Measurements from ENCODE around the gene GPR89B.
"Not testable (repeated sequence)": the region's sequence is repeated elsewhere in the genome, so short reads cannot be mapped to it uniquely, and the experiment has no call there.

The GPR89B gene

GRCh38 chr1:147931137-147931536 lies 2.9 kb downstream of the GPR89B start:
- DNase-seq; intact Hi-C loops (cut with DNase I): not testable (repeated sequence)

DNA sequence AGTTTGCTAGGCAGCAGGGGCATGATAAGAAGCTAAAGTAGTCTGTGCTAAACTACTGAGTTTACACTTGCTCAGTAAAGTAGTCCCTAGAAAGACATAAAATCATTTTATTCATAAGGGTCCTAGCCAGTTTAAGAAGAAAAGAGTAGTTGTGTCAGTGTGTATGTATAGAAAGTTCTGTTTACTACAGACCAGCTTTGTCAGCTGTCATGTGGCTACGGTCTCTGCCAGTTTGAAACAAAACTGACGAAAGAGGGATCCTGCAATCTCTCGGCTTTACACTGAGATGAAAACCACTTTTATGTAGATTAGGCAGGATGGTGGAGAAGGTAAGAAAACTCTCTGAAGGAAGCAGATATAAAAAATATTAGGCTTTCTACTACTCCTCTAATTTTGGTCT lies 7.1 kb downstream of the GPR89B start:
- intact Hi-C loops (cut with DNase I); DNase-seq: not testable (repeated sequence)

GRCh38 chr1:147940456-147940855 lies 12.2 kb downstream of the GPR89B start:
- intact Hi-C loops (cut with DNase I); DNase-seq: not testable (repeated sequence)

- DNase-seq; intact Hi-C loops (cut with DNase I): not testable (repeated sequence)
Observed at GRCh38 chr1:147942563-147942962, 14.3 kb downstream of the GPR89B start.

- DNase-seq, result peak in 2 of 10 donors; percentile 47 to 65
- intact Hi-C loops (cut with DNase I), result not testable (repeated sequence)
Observed at GRCh38 chr1:147949517-147949916, 21.3 kb downstream of the GPR89B start.

GRCh38 chr1:147958906-147959305 lies 30.7 kb downstream of the GPR89B start:
- DNase-seq; intact Hi-C loops (cut with DNase I): not testable (repeated sequence)

- intact Hi-C loops (cut with DNase I); DNase-seq: not testable (repeated sequence)
Observed at GRCh38 chr1:147959680-147960079, 31.5 kb downstream of the GPR89B start.

DNA sequence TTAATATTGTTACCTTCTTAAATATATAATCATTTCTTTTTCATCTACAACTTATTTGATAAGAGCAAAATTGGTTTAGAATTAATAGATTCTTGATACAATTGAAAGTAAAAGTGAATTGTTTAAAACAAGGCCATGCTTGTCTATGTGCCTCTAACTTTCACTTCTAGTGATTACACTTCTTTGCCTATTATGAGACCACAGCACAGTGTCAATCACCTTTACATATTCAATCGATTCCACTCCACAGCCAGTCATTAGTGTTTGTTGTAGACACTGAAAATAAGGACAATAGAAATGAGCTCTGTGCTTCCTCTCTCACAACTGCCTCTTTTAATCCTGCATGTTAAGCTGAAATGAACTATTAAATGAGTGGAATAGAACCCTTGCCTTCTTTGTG lies 36.4 kb downstream of the GPR89B start:
- DNase-seq; intact Hi-C loops (cut with DNase I): not testable (repeated sequence)

GRCh38 chr1:147966657-147967056 lies 38.4 kb downstream of the GPR89B start:
- intact Hi-C loops (cut with DNase I); DNase-seq: not testable (repeated sequence)

DNA sequence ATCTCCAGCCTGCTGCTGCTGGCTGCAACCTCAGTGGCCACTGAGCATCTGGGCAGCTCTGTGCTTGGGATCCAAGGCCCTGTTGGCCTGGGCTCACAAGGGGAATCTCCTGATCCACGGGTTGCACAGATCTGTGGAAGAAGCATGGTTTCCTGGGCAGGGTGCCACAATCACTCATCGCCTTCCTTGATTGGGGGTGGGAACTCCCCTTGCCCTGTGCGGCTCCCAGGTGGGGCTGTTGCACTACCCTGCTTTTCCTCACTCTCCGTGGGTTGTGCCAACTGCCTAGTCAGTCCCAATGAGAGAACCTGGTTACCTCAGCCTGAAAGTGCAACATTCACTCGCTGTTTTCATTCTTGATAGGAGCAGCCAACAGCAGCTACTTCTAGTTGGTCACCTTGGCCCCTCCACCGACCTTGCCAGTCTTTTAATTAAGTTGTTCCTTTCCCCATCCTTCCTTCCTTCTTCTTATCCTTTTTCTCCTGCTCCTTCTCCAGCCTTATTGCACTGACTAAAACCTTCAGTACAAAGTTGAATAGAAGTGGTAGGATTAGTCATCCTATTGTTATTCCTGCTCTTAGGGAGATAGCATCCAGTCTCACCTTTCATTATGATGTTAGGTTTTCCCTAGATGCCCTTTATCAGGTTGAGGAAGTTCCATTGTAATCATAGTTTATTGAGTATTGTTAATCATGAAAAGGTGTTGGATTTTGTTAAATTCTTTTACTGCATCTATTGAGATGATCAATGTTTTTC lies 50.9 kb downstream of the GPR89B start:
- intact Hi-C loops (cut with DNase I); DNase-seq: not testable (repeated sequence)

DNA sequence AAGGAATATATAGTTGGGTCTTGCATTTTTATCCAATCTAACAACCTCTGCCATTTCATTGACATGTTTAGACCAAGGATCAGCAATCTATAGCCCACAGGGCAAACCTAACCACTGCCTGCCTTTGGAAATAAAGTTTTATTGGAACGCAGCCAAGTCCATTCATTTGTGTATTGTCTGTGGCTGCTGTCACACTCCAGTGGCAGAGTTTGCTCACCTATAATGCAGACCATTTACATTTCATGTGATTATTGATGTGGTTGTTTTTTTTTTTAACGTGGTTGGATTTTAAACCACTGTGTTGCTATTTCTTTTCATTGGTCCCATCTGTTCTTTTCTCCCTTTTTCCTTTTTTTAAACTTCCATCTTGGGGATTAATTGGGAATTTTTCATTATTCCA lies 57.2 kb downstream of the GPR89B start:
- intact Hi-C loops (cut with DNase I); DNase-seq: not testable (repeated sequence)

DNA sequence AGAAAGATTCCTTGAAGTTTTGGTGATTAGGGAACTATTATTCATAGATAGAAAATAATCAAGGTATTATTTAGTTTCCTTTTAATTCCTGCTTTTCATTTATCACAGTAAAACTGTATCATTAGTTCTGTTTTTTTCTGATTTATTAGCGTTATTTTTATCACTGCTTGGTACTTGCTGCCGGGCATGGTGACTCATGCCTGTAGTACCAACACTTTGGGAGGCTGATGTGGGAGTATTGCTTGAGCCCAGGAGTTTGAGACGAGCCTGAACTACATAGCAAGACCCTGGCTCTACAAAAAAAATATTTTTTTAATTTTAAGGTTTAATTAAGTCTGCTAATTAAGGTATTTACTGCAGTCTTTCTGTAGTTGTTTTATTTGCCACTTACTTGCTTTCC lies 59.7 kb downstream of the GPR89B start:
- DNase-seq; intact Hi-C loops (cut with DNase I): not testable (repeated sequence)

GRCh38 chr1:147992916-147993315 lies 64.7 kb downstream of the GPR89B start:
- DNase-seq; intact Hi-C loops (cut with DNase I): not testable (repeated sequence)

- intact Hi-C loops (cut with DNase I), result not testable (repeated sequence)
Observed at GRCh38 chr1:147993400-147993799, 65.2 kb downstream of the GPR89B start.

DNA sequence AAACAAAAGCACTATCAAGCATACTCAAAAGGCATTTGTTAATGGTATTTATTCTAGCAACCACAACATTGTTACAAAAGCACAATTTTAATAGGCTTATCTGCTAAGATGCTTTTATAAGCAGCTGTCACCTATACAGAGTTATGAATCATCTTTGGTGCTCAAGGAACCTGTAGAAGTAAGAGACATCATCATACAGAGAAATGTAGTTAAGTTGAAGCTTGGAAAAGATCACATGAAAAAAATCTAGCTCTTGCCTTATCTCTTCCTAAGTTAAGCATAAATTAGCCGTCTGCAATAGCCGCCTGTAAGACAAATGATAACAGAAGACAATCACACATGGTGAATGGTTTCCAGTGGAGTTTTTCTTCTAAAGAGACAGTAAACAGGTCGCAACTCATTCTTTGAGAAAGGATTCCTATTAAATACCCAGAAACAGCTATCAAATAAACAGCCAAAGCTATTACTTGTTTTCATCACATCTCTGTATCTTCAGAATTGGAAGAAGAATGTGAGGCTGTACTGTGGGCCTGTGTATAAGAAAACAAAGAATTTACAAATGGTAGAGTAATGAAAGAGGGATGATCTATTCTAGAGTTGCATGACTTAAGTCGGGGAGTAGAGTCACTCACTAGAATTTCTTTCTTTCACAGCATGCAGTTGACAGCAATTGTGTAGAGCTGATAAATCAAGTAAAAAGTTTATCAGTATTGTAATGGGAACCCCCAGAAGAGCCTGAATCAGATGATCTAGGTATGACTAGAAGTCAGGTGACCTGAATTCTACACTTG lies 65.8 kb downstream of the GPR89B start:
- DNase-seq; intact Hi-C loops (cut with DNase I): not testable (repeated sequence)

More at GRCh38 chr1:147993400-147993799, 65.2 kb downstream of the GPR89B start:
- DNase-seq, result not testable (repeated sequence)

DNA sequence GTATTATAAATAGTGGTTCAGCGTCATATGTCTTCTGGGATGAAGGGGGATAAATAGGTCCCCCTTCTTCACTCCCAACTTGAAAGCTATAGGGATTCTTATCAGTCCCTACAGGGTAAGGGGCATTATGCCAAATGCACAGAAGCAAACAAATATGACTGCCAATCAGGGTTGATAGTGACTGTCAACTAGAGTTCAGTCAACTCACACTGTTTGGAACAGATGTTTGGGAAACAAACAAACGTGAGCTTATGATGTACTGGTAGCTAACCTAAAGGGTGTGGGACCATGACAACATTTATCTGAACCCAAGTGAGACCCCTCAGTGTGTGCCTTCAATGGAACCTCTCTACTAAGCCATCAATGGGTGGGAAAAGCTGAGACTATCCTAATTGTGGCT lies 67.9 kb downstream of the GPR89B start:
- intact Hi-C loops (cut with DNase I); DNase-seq: not testable (repeated sequence)

- intact Hi-C loops (cut with DNase I); DNase-seq: not testable (repeated sequence)
Observed at GRCh38 chr1:148007724-148008123, 79.5 kb downstream of the GPR89B start.

GRCh38 chr1:148010527-148010926 lies 82.3 kb downstream of the GPR89B start:
- intact Hi-C loops (cut with DNase I), result no loop called here
- DNase-seq, result no peak

- intact Hi-C loops (cut with DNase I), result not testable (repeated sequence)
- peak in 2 of 10 donors; percentile 58 to 82 for DNase-seq
Observed at GRCh38 chr1:148013177-148014144, 85.2 kb downstream of the GPR89B start.

All from posterior cingulate gyrus (tissue), 11 donors.